Measurements from ENCODE around the gene DENND2A.
"Not testable (repeated sequence)": the region's sequence is repeated elsewhere in the genome, so short reads cannot be mapped to it uniquely, and the experiment has no call there.

DNA sequence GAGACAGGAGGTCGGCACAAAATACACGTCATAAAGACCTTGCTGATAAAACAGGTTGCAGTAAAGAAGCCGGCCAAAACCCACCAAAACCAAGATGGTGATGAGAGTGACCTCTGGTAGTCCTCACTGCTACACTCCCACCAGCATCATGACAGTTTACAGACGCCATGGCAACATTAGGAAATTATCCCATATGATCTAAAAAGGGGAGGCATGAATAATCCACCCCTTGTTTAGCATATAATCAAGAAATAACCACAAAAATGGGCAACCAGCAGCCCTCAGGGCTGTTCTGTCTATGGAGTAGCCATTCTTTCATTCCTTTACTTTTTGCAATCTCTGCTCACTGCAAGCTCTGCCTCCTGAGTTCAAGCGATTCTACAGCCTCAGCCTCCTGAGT lies 74.9 kb downstream of the DENND2A start:
- TF ChIP-seq, protein P1, sequence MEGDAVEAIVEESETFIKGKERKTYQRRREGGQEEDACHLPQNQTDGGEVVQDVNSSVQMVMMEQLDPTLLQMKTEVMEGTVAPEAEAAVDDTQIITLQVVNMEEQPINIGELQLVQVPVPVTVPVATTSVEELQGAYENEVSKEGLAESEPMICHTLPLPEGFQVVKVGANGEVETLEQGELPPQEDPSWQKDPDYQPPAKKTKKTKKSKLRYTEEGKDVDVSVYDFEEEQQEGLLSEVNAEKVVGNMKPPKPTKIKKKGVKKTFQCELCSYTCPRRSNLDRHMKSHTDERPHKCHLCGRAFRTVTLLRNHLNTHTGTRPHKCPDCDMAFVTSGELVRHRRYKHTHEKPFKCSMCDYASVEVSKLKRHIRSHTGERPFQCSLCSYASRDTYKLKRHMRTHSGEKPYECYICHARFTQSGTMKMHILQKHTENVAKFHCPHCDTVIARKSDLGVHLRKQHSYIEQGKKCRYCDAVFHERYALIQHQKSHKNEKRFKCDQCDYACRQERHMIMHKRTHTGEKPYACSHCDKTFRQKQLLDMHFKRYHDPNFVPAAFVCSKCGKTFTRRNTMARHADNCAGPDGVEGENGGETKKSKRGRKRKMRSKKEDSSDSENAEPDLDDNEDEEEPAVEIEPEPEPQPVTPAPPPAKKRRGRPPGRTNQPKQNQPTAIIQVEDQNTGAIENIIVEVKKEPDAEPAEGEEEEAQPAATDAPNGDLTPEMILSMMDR (IDR thresholded peaks at IDR 0.05), result not testable (repeated sequence)
- TF ChIP-seq POLR2A (IDR thresholded peaks at IDR 0.05), result not testable (repeated sequence)

All from thyroid gland (tissue), 4 donors.